ENCODE data around the gene P2RX3. TPM values are rescaled to one million over a fixed set of nuclear protein-coding genes. Genes with fewer than 3 reads are reported as not detected.

Gene P2RX3
- total and polyA plus RNA-seq, 4 donors, result 0.11 TPM; not detected in 3

GRCh38 chr11:57413681-57414080 lies 75.5 kb downstream of the P2RX3 start:
- WGBS, 2 donors, result 91 to 96% methylated on average over 4 of the region's 4 CpGs
- no peaks in the 10 kb centered on the region for H3K27me3 ChIP-seq (ENCODE audit: control insufficient read depth in 3 of 3, insufficient read depth in 3 of 3, low read length in 2 of 3)
- ATAC-seq (ENCODE audit: insufficient read depth, low FRiP score) (no peak), DNase-seq (no peak)
- H3K9me3 ChIP-seq (ENCODE audit: control insufficient read depth in 4 of 4, insufficient read depth in 3 of 4, low read length in 3 of 4), result no peaks in the 10 kb centered on the region
- H3K27ac ChIP-seq (ENCODE audit: low read depth in 1 of 2, low read length in 1 of 2), result no peak overlapping the region
- H3K4me3 ChIP-seq, result no peak overlapping the region
- H3K36me3 ChIP-seq (ENCODE audit: control insufficient read depth in 4 of 4, insufficient read depth in 4 of 4, low read length in 4 of 4), result peaks cover 10 to 50% (median 47%) of the 10 kb centered on the region in 4 donors
- peaks cover 0 to 3% (median 0%) of the 10 kb centered on the region in 5 donors for H3K4me1 ChIP-seq (ENCODE audit: control insufficient read depth in 5 of 5, insufficient read depth in 5 of 5, low read length in 5 of 5)
- H3K9ac ChIP-seq (ENCODE audit: insufficient read depth in 1 of 2, low read length in 2 of 2), result no peak overlapping the region
- TF ChIP-seq, protein P1, sequence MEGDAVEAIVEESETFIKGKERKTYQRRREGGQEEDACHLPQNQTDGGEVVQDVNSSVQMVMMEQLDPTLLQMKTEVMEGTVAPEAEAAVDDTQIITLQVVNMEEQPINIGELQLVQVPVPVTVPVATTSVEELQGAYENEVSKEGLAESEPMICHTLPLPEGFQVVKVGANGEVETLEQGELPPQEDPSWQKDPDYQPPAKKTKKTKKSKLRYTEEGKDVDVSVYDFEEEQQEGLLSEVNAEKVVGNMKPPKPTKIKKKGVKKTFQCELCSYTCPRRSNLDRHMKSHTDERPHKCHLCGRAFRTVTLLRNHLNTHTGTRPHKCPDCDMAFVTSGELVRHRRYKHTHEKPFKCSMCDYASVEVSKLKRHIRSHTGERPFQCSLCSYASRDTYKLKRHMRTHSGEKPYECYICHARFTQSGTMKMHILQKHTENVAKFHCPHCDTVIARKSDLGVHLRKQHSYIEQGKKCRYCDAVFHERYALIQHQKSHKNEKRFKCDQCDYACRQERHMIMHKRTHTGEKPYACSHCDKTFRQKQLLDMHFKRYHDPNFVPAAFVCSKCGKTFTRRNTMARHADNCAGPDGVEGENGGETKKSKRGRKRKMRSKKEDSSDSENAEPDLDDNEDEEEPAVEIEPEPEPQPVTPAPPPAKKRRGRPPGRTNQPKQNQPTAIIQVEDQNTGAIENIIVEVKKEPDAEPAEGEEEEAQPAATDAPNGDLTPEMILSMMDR (IDR thresholded peaks at IDR 0.05; ENCODE audit: control extremely low read depth, extremely low read depth), result no peak

- no peak overlapping the region for H3K27ac ChIP-seq (ENCODE audit: low read depth in 1 of 2, low read length in 1 of 2)
- no peak for DNase-seq
- no peak overlapping the region for H3K9ac ChIP-seq (ENCODE audit: insufficient read depth in 1 of 2, low read length in 2 of 2)
- H3K9me3 ChIP-seq (ENCODE audit: control insufficient read depth in 4 of 4, insufficient read depth in 3 of 4, low read length in 3 of 4), result no peaks in the 10 kb centered on the region
- 96 to 98% methylated on average over 11 of the region's 11 CpGs for WGBS, 2 donors
- H3K27me3 ChIP-seq (ENCODE audit: control insufficient read depth in 3 of 3, insufficient read depth in 3 of 3, low read length in 2 of 3), result no peaks in the 10 kb centered on the region
- no peak for ATAC-seq (ENCODE audit: insufficient read depth, low FRiP score)
- H3K36me3 ChIP-seq (ENCODE audit: control insufficient read depth in 4 of 4, insufficient read depth in 4 of 4, low read length in 4 of 4), result peaks cover 10 to 49% (median 38%) of the 10 kb centered on the region in 4 donors
- TF ChIP-seq, protein P1 (IDR thresholded peaks at IDR 0.05; ENCODE audit: control extremely low read depth, extremely low read depth), result no peak
- H3K4me1 ChIP-seq (ENCODE audit: control insufficient read depth in 5 of 5, insufficient read depth in 5 of 5, low read length in 5 of 5), result peaks cover 0 to 3% (median 0%) of the 10 kb centered on the region in 5 donors
- no peak overlapping the region for H3K4me3 ChIP-seq
Measured at GRCh38 chr11:57414612-57415212, 76.6 kb downstream of the P2RX3 start.

DNA sequence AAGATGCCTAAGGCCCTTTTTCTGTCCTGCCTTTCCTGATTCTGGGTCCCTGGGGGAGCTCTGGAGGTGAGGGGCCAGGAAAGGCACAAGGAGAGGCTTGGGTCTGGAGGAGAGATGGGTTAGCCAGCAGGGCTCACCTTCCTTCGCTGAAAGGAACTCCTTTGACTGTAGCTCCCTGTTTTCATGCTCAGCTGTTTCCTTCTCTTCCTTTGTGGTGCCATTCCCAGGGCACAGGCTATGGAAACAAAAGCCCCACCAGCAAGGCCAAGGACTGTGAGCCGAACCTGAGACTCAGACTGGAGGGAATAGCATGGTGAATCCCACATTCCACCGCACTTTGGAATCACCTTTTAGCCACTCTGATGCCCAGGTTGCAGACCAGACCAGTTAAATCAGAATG lies 78.3 kb downstream of the P2RX3 start:
- DNase-seq, result no peak
- peaks cover 10 to 54% (median 33%) of the 10 kb centered on the region in 4 donors for H3K36me3 ChIP-seq (ENCODE audit: control insufficient read depth in 4 of 4, insufficient read depth in 4 of 4, low read length in 4 of 4)
- H3K27ac ChIP-seq (ENCODE audit: low read depth in 1 of 2, low read length in 1 of 2), result peak overlapping the region in 1 of 2 donors; percentile 4
- no peaks in the 10 kb centered on the region for H3K9me3 ChIP-seq (ENCODE audit: control insufficient read depth in 4 of 4, insufficient read depth in 3 of 4, low read length in 3 of 4)
- TF ChIP-seq, protein P1 (IDR thresholded peaks at IDR 0.05; ENCODE audit: control extremely low read depth, extremely low read depth), result no peak
- peaks cover 0 to 4% (median 0%) of the 10 kb centered on the region in 5 donors for H3K4me1 ChIP-seq (ENCODE audit: control insufficient read depth in 5 of 5, insufficient read depth in 5 of 5, low read length in 5 of 5)
- no peak overlapping the region for H3K9ac ChIP-seq (ENCODE audit: insufficient read depth in 1 of 2, low read length in 2 of 2)
- H3K4me3 ChIP-seq, result no peak overlapping the region
- WGBS, 2 donors, result 92 to 93% methylated on average over 3 of the region's 3 CpGs
- ATAC-seq (ENCODE audit: insufficient read depth, low FRiP score), result no peak
- no peaks in the 10 kb centered on the region for H3K27me3 ChIP-seq (ENCODE audit: control insufficient read depth in 3 of 3, insufficient read depth in 3 of 3, low read length in 2 of 3)

All from lung (tissue), 12 donors.